GM12873 (cell line): ENCODE data around the gene COPG1.

Source experiments
- CTCF ChIP-seq: IDR thresholded peaks from 2 replicates; pipeline ENCODE4 v1.5.1; 2012; ENCODE audit warnings: low read depth, mild to moderate bottlenecking, moderate library complexity, low read length, control low read depth; ENCODE audit not compliant: insufficient read depth; ENCODE audit errors: missing control alignments

The COPG1 gene

GRCh38 chr3:129325383-129325782, 76.0 kb downstream of the COPG1 start:
- no peak for TF ChIP-seq CTCF

GRCh38 chr3:129326138-129326537, 76.7 kb downstream of the COPG1 start:
- no peak for TF ChIP-seq CTCF

- no peak for TF ChIP-seq CTCF
These were observed 77.2 kb downstream of the COPG1 start for GRCh38 chr3:129326595-129326994.
